ENCODE results near the gene EEF2KMT.

- no peak for TF ChIP-seq CTCF (conservative IDR thresholded peaks at IDR 0.05; ENCODE audit: low read depth, low read length)
- TF ChIP-seq CHD1 (IDR thresholded peaks at IDR 0.05; ENCODE audit: low read depth, low read length) = no peak
- TF ChIP-seq POLR2A (IDR thresholded peaks at IDR 0.05; ENCODE audit: low read depth, low read length) = no peak
Measured at GRCh38 chr16:5071341-5071680, 26.3 kb downstream of the EEF2KMT start.
